GM12872 (cell line): Measurements from ENCODE around the gene VWDE.
A peak's percentile ranks its signal among the peaks of the same experiment; 100 is the strongest.

Experiments used
- CTCF ChIP-seq: IDR thresholded peaks from 3 replicates; pipeline ENCODE4 v1.5.1; 2011; ENCODE audit warnings: low read depth, mild to moderate bottlenecking, low read length, moderate library complexity; ENCODE audit not compliant: insufficient read depth

The VWDE gene

GRCh38 chr7:12322903-12323300 lies 80.8 kb downstream of the VWDE start:
- no peak for TF ChIP-seq CTCF

- peak; percentile 49 for TF ChIP-seq CTCF
Observed at GRCh38 chr7:12322284-12322902, 81.3 kb downstream of the VWDE start.

GRCh38 chr7:12320987-12321647 lies 82.5 kb downstream of the VWDE start:
- no peak for TF ChIP-seq CTCF

- TF ChIP-seq CTCF: no peak
Observed at GRCh38 chr7:12320241-12320986, 83.3 kb downstream of the VWDE start.

- no peak for TF ChIP-seq CTCF
Observed at GRCh38 chr7:12317675-12318074, 86.0 kb downstream of the VWDE start.

- TF ChIP-seq CTCF: no peak
Observed at GRCh38 chr7:12316925-12317324, 86.7 kb downstream of the VWDE start.

GRCh38 chr7:12315049-12315448 lies 88.6 kb downstream of the VWDE start:
- no peak for TF ChIP-seq CTCF
